GM23248 (cell line): ENCODE measurements around the gene PIP5K1B.

Experiments used
- EZH2 ChIP-seq: fragments of 200-600 bp; sonication (generic); IDR thresholded peaks from 2 replicates; pipeline ENCODE4 v1.6.1; 2018; ENCODE audit warnings: antibody characterized with exemption, mild to moderate bottlenecking; ENCODE audit not compliant: insufficient read depth, poor library complexity, severe bottlenecking
- EZH2phosphoT487 ChIP-seq: fragments of 200-600 bp; sonication (generic); IDR thresholded peaks from 2 replicates; pipeline ENCODE4 v1.6.1; 2018; ENCODE audit warnings: antibody characterized with exemption, moderate library complexity, mild to moderate bottlenecking, low read depth; ENCODE audit not compliant: insufficient read depth

DNA sequence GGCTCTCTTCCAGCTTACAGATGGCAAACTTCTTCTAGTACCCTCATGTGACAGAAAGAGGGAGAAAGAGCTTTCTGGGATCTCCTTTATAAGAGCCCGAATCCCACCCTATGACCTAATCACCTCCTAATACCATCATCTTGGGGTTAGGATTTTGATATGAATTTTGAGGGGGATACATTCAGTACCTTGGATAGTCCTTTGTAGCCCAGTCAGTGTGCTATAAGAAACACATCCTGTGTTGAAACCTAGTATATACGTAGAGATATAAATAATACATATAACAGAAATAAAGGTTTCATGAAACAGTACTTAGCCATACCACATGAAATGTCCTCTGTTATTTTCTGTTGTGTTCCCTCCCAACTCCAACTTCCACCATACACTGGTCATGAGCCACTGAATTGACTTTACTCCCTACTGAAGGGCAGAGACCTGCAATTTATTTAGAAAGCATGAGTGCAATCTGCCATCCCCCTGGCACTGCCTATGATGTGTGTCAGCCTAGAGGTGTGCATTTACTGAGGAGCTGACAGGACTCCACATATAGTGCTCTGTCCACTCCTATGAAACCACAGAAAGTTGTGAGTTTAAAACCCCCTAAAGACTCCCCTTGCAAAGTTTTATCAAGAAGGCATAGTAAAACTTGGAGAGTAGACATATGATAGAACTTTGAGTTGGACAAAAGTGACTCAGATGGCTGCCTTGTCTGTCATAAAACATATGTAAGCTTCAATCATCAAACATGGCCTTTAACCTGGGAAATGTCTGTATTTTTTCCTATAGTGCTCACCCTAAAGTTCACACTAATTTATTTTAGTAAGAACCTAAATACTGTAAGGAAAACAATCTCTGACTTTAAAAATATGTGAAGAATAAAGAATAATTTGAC, 12.8 kb downstream of the PIP5K1B start:
- TF ChIP-seq EZH2phosphoT487, result no peak
- no peak for TF ChIP-seq EZH2
